HEK293 (cell line): ENCODE results near the gene NECTIN2.
A peak's percentile ranks its signal among the peaks of the same experiment; 100 is the strongest.

Experiments
- CTCF ChIA-PET: fragments of 350-600 bp; formaldehyde crosslinking; extraction: SDS; loops from one replicate; lab custom pipeline; 2021; ENCODE audit warnings: antibody characterized with exemption; lab: Yijun Ruan, JAX
- POLR2A ChIA-PET: fragments of 300-600 bp; formaldehyde crosslinking; extraction: SDS; loops from one replicate; lab custom pipeline; 2020; ENCODE audit warnings: antibody characterized with exemption, inconsistent platforms; lab: Yijun Ruan, JAX
- H3K27ac ChIP-seq: fragments of 200-500 bp; sonication (Bioruptor generic); 2 replicates; pipeline ENCODE4 v1.5.1; 2014; ENCODE audit warnings: low read depth, low read length, control low read depth, inconsistent platforms; ENCODE audit errors: extremely low read depth
- H3K36me3 ChIP-seq, 2 experiments: fragments of 200-500 bp in 1 of 2; sonication (Bioruptor generic) in 1 of 2; 1 replicate in 1 of 2; 2 replicates in 1 of 2; pipeline ENCODE4 v1.5.1; 2014 to 2017; ENCODE audit warnings: inconsistent platforms in 2 of 2, low read length in 2 of 2; ENCODE audit not compliant: control insufficient read depth in 2 of 2, insufficient read depth in 1 of 2
- H3K4me1 ChIP-seq: fragments of 200-500 bp; sonication (Bioruptor generic); 2 replicates; pipeline ENCODE4 v1.5.1; 2014; ENCODE audit warnings: mild to moderate bottlenecking, low read length, inconsistent platforms; ENCODE audit not compliant: control insufficient read depth, insufficient read depth
- H3K4me3 ChIP-seq: 2 replicates; pipeline ENCODE4 v1.5.1; 2011; ENCODE audit warnings: low read depth, mild to moderate bottlenecking, control low read depth, low read length, moderate library complexity
- H3K9me3 ChIP-seq: fragments of 200-500 bp; sonication (Bioruptor generic); 2 replicates; pipeline ENCODE4 v1.5.1; 2014; ENCODE audit warnings: low read depth, low read length, inconsistent platforms; ENCODE audit not compliant: control insufficient read depth, insufficient read depth
- BCL11A ChIP-seq: fragments of 450-650 bp; formaldehyde crosslinking; IDR thresholded peaks from 2 replicates; pipeline ENCODE4 v1.5.1; 2016; ENCODE audit warnings: low read depth, missing biosample characterization, missing genetic modification characterization
- EGR2 ChIP-seq: fragments of 450-650 bp; formaldehyde crosslinking; IDR thresholded peaks from 2 replicates; pipeline ENCODE4 v1.5.1; 2016; ENCODE audit warnings: low read depth, missing biosample characterization, missing genetic modification characterization
- GLIS1 ChIP-seq: fragments of 450-650 bp; formaldehyde crosslinking; IDR thresholded peaks from 2 replicates; pipeline ENCODE4 v1.5.1; 2016; ENCODE audit warnings: missing biosample characterization, missing genetic modification characterization
- HOXD13 ChIP-seq: sonication (generic); formaldehyde crosslinking; IDR thresholded peaks from 2 replicates; pipeline ENCODE4 v1.8.0; 2022; ENCODE audit warnings: missing genetic modification reagents, borderline replicate concordance
- KLF1 ChIP-seq: fragments of 450-650 bp; formaldehyde crosslinking; IDR thresholded peaks from 2 replicates; pipeline ENCODE4 v1.5.1; 2016; ENCODE audit warnings: missing biosample characterization, missing genetic modification characterization
- PRDM1 ChIP-seq: fragments of 450-650 bp; formaldehyde crosslinking; IDR thresholded peaks from 2 replicates; pipeline ENCODE4; 2016; ENCODE audit warnings: missing biosample characterization, missing genetic modification characterization
- ZNF114 ChIP-seq: fragments of 450-650 bp; formaldehyde crosslinking; IDR thresholded peaks from 2 replicates; pipeline ENCODE4 v1.5.0; 2017; ENCODE audit warnings: missing biosample characterization, missing genetic modification characterization
- ZNF132 ChIP-seq: fragments of 450-650 bp; formaldehyde crosslinking; IDR thresholded peaks from 2 replicates; pipeline ENCODE4 v1.5.1; 2017; ENCODE audit warnings: missing biosample characterization, missing genetic modification characterization, borderline replicate concordance
- ZNF23 ChIP-seq: fragments of 450-650 bp; formaldehyde crosslinking; IDR thresholded peaks from 2 replicates; pipeline ENCODE4 v1.5.1; 2016; ENCODE audit warnings: missing biosample characterization, missing genetic modification characterization, borderline replicate concordance
- ZNF335 ChIP-seq: fragments of 450-650 bp; formaldehyde crosslinking; conservative IDR thresholded peaks from 2 replicates; pipeline ENCODE4 v1.5.1; 2016; ENCODE audit warnings: missing biosample characterization, missing genetic modification characterization
- ZNF48 ChIP-seq: fragments of 450-650 bp; formaldehyde crosslinking; IDR thresholded peaks from 2 replicates; pipeline ENCODE4 v1.5.1; 2016; ENCODE audit warnings: missing biosample characterization, missing genetic modification characterization
- ZNF560 ChIP-seq: fragments of 450-650 bp; formaldehyde crosslinking; IDR thresholded peaks from 2 replicates; pipeline ENCODE4 v1.5.1; 2017; ENCODE audit warnings: missing biosample characterization, missing genetic modification characterization, borderline replicate concordance
- ZNF639 ChIP-seq: fragments of 450-650 bp; formaldehyde crosslinking; IDR thresholded peaks from 2 replicates; pipeline ENCODE4 v1.5.1; 2016; ENCODE audit warnings: missing biosample characterization, missing genetic modification characterization
- ZNF664 ChIP-seq: fragments of 450-650 bp; formaldehyde crosslinking; IDR thresholded peaks from 2 replicates; pipeline ENCODE4 v1.5.1; 2016; ENCODE audit warnings: missing biosample characterization, missing genetic modification characterization
- ZNF707 ChIP-seq: fragments of 450-650 bp; formaldehyde crosslinking; IDR thresholded peaks from 2 replicates; pipeline ENCODE4 v1.5.1; 2016; ENCODE audit warnings: missing biosample characterization, missing genetic modification characterization
- ZNF776 ChIP-seq: fragments of 450-650 bp; formaldehyde crosslinking; IDR thresholded peaks from 2 replicates; pipeline ENCODE4 v1.5.0; 2017; ENCODE audit warnings: missing biosample characterization, missing genetic modification characterization, borderline replicate concordance
- ZNF843 ChIP-seq: fragments of 450-650 bp; formaldehyde crosslinking; IDR thresholded peaks from 2 replicates; pipeline ENCODE4 v1.5.1; 2016; ENCODE audit warnings: missing biosample characterization, missing genetic modification characterization
- ZSCAN5A ChIP-seq: fragments of 450-650 bp; formaldehyde crosslinking; IDR thresholded peaks from 2 replicates; pipeline ENCODE4 v1.5.1; 2016; ENCODE audit warnings: missing biosample characterization, missing genetic modification characterization
- TF ChIP-seq, protein P1 (sequence below): fragments of 450-650 bp; formaldehyde crosslinking; IDR thresholded peaks from 2 replicates; pipeline ENCODE4 v1.5.1; 2017; ENCODE audit warnings: missing biosample characterization, missing genetic modification characterization

The NECTIN2 gene

GRCh38 chr19:44869733-44870470 is 23.8 kb downstream of the NECTIN2 start:
- Histone ChIP-seq H3K27ac (no peak overlapping the region), H3K4me3 (no peak overlapping the region), H3K36me3 (peaks cover 53 to 81% of the 10 kb centered on the region in 2 experiments), H3K9me3 (no peaks in the 10 kb centered on the region), H3K4me1 (no peaks in the 10 kb centered on the region)
- CTCF ChIA-PET, result interaction anchor here (0.6 to 0.8 kb wide), 2 partner anchors 108 to 184 kb away, joined by 3 to 4 read pairs; no protein-coding TSS in a partner anchor
- POLR2A ChIA-PET, result interaction anchor here (0.6 kb wide), 1 partner anchor 222 kb away, joined by 4 read pairs; no protein-coding TSS in a partner anchor
- TF ChIP-seq KLF1 (tag by site-specific recombination) (peak; percentile 79), GLIS1 (tag by site-specific recombination) (peak; percentile 38; the same call in 1 of the 2 replicates), ZNF560 (no peak), EGR2 (tag by site-specific recombination) (peak; percentile 35; the same call in 1 of the 2 replicates)

- TF ChIP-seq ZNF132 (tag by site-specific recombination), result no peak
- TF ChIP-seq, protein P1, sequence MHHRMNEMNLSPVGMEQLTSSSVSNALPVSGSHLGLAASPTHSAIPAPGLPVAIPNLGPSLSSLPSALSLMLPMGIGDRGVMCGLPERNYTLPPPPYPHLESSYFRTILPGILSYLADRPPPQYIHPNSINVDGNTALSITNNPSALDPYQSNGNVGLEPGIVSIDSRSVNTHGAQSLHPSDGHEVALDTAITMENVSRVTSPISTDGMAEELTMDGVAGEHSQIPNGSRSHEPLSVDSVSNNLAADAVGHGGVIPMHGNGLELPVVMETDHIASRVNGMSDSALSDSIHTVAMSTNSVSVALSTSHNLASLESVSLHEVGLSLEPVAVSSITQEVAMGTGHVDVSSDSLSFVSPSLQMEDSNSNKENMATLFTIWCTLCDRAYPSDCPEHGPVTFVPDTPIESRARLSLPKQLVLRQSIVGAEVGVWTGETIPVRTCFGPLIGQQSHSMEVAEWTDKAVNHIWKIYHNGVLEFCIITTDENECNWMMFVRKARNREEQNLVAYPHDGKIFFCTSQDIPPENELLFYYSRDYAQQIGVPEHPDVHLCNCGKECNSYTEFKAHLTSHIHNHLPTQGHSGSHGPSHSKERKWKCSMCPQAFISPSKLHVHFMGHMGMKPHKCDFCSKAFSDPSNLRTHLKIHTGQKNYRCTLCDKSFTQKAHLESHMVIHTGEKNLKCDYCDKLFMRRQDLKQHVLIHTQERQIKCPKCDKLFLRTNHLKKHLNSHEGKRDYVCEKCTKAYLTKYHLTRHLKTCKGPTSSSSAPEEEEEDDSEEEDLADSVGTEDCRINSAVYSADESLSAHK (tag by site-specific recombination), result no peak
- TF ChIP-seq PRDM1, result no peak
- no peak for TF ChIP-seq ZNF48 (tag by site-specific recombination)
- TF ChIP-seq ZNF664 (tag by site-specific recombination), result no peak
- TF ChIP-seq ZNF23 (tag by site-specific recombination), result no peak
- no peak for TF ChIP-seq ZNF335
- TF ChIP-seq ZNF707 (tag by site-specific recombination), result no peak
- no peak for TF ChIP-seq BCL11A (tag by site-specific recombination)
- TF ChIP-seq HOXD13 (CRISPR knock-in tag), result no peak
- no peak for TF ChIP-seq ZSCAN5A (tag by site-specific recombination)
- TF ChIP-seq ZNF776 (tag by site-specific recombination), result no peak
- no peak for TF ChIP-seq ZNF114 (tag by site-specific recombination)
- TF ChIP-seq ZNF560, result no peak
- no peak for TF ChIP-seq ZNF639 (tag by site-specific recombination)
- no peak for TF ChIP-seq ZNF843
- ChIA-PET POLR2A (interaction anchor here (0.6 kb wide), 1 partner anchor 26 kb away, joined by 7 read pairs; no protein-coding TSS in a partner anchor), CTCF (interaction anchor here (0.5 to 0.8 kb wide), 2 partner anchors 24 to 48 kb away, joined by 3 to 4 read pairs; no protein-coding TSS in a partner anchor)
- Histone ChIP-seq H3K4me1 (no peaks in the 10 kb centered on the region), H3K4me3 (no peak overlapping the region), H3K9me3 (no peaks in the 10 kb centered on the region), H3K36me3 (peaks cover 57 to 82% of the 10 kb centered on the region in 2 experiments), H3K27ac (no peak overlapping the region)
Observed at GRCh38 chr19:44871809-44872208, 25.7 kb downstream of the NECTIN2 start.
